ENCODE data around the gene MIR17HG.

Gene MIR17HG

GRCh38 chr13:91331047-91331915, 16.2 kb upstream of the MIR17HG start:
- no peak for TF ChIP-seq CTCF (IDR thresholded peaks at IDR 0.05; ENCODE audit: low read depth, low read length)

GRCh38 chr13:91346062-91346461, 1.4 kb upstream of the MIR17HG start:
- no peak for TF ChIP-seq CTCF (IDR thresholded peaks at IDR 0.05; ENCODE audit: low read depth, low read length)
- no peak overlapping the region for H3K4me3 ChIP-seq (ENCODE audit: low read depth, low read length)
- DNase-seq (ENCODE audit: low read depth, low spot score): no peak
- in situ Hi-C loops (cut with HindIII; ENCODE audit: low sequenced_read_pairs): no loop called here

More at GRCh38 chr13:91331047-91331915, 16.2 kb upstream of the MIR17HG start:
- in situ Hi-C loops (cut with HindIII; ENCODE audit: low sequenced_read_pairs): no loop called here
- DNase-seq (ENCODE audit: low read depth, low spot score): no peak
- no peak overlapping the region for H3K4me3 ChIP-seq (ENCODE audit: low read depth, low read length)

- in situ Hi-C loops (cut with HindIII; ENCODE audit: low sequenced_read_pairs): no loop called here
- H3K4me3 ChIP-seq (ENCODE audit: low read depth, low read length): peak overlapping the region; percentile 72
- TF ChIP-seq CTCF (IDR thresholded peaks at IDR 0.05; ENCODE audit: low read depth, low read length): no peak
- peak; percentile 32 for DNase-seq (ENCODE audit: low read depth, low spot score)
Measured at GRCh38 chr13:91346850-91347201, 661 bp upstream of the MIR17HG start.

GRCh38 chr13:91347996-91348905, 764 bp downstream of the MIR17HG start:
- in situ Hi-C loops (cut with HindIII; ENCODE audit: low sequenced_read_pairs): no loop called here
- H3K4me3 ChIP-seq (ENCODE audit: low read depth, low read length): peak overlapping the region; percentile 72
- no peak for TF ChIP-seq CTCF (IDR thresholded peaks at IDR 0.05; ENCODE audit: low read depth, low read length)
- no peak for DNase-seq (ENCODE audit: low read depth, low spot score)

GRCh38 chr13:91348906-91349435, 1.5 kb downstream of the MIR17HG start:
- peak; percentile 92 for TF ChIP-seq CTCF (IDR thresholded peaks at IDR 0.05; ENCODE audit: low read depth, low read length)
- in situ Hi-C loops (cut with HindIII; ENCODE audit: low sequenced_read_pairs): no loop called here
- peak overlapping the region; percentile 72 for H3K4me3 ChIP-seq (ENCODE audit: low read depth, low read length)
- peak; percentile 91 for DNase-seq (ENCODE audit: low read depth, low spot score)

All from astrocyte of the spinal cord (primary cell).